SK-MEL-5 (cell line): Measurements from ENCODE around the gene SELENOV. TPM values are rescaled to one million over a fixed set of nuclear protein-coding genes. Genes with fewer than 3 reads are reported as not detected.

ENCODE experiments used
- DNase-seq: peaks from one replicate; pipeline ENCODE4 v3.0.0-alpha.2; 2016; ENCODE audit warnings: low read depth, low spot score
- in situ Hi-C: cut with HindIII; loops from 2 replicates; pipeline ENCODE4 v1.10.0; 2016; ENCODE audit warnings: low sequenced_read_pairs, high pct_unique_total_duplicates, low pct_unique_long_range_greater_than_20kb
- total RNA-seq: library from RNA; depleted of rRNA; stranded (reverse); fragments of >200 nt; shearing (Covaris generic); gene quantifications from 2 replicates; pipeline ENCODE4 v1.2.3, GENCODE V29; 2014

Gene SELENOV
- total RNA-seq, 1 experiment from 2014 or later, result not detected

DNA sequence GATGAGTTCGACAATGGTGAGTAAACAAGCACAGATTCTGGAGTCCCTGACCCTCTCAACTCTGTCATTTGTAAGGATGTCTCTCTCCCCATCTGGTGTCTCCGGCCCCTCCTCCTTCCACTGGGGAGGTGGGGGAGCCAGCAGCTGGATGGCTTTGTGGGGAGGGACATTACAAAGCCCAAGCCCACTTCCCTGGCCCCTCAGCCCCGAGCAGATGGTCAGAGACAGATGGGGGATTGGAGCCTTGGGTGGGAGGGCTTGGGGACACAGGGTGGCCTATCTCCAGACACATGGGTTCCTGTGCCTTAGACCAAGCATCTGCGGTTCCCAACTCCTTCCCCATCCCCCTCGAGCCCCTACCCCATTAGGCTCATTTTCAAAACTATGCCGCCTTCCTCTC, 31.8 kb upstream of the SELENOV start:
- DNase-seq, result no peak
- in situ Hi-C loops, result no loop called here

DNA sequence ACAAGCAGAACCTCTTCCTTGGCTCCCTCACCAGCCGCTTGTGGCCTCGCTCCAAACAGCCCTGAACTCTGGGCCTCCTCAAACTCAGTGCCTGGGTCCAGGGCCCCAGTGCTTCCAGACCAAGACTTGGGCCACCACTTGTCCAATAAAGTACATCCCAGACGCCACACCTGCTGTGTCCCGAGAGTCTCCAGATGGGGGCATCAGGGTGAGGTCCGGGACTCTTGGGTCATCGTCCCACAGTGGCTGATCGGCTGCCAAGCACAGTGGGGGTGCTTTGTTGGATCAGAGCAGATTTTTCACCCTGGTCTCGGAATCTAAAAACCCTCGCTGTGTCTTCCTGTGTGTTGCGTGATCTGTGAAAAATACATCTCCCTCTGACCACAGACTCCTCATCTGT, 25.2 kb upstream of the SELENOV start:
- in situ Hi-C loops, result no loop called here
- DNase-seq, result no peak

DNA sequence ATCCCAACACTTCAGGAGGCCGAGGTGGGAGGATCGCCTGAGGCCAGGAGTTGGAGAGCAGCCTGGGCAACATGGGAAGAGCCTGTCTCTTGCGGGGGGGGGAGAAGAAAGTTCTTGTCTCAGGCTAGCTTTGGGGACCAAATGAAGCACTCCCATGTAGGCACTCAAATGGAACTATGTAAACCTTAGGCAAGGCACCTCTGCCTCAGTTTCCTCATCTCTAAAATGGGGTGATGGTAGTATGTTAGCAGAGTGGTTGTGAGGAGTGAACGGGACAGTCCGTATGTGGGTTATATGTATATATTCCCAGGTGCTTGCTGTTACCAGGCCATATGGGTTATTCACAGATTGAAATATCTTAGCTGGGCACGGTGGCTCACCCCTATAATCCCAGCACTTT, 22.7 kb upstream of the SELENOV start:
- no peak for DNase-seq
- in situ Hi-C loops, result no loop called here

DNA sequence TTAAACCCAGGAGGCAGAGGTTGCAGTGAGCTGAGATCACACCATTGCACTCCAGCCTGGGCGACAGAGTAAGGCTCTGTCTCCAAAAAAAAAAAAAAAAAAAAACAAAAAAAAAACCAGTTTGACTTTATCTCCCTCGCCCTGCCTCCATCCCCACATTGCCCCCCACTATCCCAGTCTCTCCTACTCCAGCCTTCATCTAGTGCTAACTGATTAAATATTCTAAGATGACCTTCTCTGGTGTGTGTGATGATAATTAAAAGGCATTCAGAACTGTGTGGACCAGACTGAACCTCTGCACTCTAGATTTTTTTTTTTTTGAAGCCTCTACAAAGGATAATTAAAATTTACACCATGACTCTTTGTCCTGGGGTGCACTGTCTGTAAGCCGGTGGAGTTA, 22.2 kb upstream of the SELENOV start:
- in situ Hi-C loops, result no loop called here
- no peak for DNase-seq

DNA sequence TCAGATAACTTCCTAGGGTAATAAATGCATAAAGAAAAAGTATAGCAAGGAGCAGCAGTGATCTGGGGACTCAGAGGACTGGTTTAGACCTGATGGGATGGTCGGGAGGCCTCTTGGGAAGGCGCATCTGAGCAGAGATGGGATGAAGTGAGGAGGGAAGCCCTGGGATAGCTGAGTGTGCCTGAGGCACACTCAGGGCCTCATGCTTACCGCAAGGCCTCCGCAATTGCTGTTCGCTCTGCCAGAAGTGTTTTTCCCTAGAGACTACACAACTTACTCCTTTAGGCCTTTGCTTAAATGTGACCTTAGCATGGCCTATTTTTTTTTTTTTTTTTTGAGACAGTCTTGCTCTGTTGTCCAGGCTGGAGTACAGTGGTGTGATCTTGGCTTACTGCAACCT, 20.3 kb upstream of the SELENOV start:
- in situ Hi-C loops, result no loop called here
- peak; percentile 47 for DNase-seq

DNA sequence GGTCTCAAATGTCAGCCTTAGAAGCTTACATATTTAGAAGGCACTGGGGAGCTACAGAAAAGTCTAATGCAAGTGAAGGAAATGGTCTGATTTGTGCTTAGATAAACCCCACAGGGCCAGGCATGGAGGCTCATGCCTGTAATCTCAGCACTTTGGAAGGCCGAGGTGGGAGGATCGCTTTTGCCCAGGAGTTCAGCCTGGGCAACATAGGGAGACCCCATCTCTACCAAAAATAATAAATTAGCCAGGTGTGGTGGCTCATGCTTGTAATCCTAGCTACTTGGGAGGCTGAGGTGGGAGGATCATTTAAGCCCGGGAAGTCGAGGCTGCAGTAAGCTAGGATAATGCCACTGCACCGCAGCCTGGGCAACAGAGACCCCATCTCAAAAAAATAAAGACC, 18.9 kb upstream of the SELENOV start:
- in situ Hi-C loops, result no loop called here
- no peak for DNase-seq

DNA sequence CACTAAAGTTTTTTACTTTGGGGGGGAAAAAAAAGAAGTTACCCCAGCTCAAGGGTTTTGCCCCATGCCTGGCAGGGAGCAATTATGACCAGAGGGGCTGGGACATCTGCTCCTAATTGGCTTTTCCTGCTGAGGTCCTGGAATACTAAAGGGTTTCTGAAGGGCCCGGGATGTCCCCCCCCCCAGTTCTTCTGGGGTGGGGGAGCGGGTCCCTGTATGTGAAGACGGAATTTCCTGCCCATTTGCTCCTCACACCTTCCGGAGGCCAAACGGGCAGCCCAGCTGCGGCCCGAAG, 17.3 kb upstream of the SELENOV start:
- in situ Hi-C loops, result no loop called here
- DNase-seq, result no peak

DNA sequence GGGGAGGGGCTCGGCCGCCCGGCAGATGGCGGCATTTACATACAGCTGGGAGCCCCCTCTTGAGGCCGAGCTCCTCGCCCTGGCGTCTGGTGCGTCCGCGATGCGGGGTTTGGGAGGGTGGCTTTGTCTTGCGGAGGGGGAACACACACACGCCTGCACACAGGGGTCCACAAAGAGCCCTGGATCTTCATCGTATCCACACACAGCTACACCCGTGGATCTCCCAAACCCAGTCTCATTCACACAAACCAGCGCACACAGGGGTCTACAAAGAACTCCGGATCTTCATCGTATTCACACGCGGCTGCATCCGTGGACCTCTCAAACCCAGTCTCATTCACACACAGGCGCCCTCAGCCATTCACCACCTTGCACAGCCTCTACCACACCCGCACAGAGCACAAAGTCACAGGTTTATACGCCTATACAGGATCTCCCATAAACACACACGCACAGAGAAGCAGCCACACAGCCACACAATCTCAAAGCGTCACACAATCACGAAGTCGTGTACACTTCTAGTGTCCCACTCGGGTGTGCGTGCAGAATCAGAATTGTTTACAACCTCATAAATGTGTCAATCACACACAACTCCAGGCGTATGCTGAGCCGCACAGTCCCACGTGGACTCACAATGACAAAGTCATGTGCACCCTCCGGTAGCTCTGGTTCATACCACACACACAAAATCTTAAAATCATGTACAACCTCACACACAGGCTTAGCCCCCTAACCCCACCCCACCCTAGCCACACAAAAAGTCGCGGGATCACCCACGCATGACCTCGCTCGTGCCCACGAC, 16.7 kb upstream of the SELENOV start:
- DNase-seq, result peak; percentile 50
- in situ Hi-C loops, result no loop called here

DNA sequence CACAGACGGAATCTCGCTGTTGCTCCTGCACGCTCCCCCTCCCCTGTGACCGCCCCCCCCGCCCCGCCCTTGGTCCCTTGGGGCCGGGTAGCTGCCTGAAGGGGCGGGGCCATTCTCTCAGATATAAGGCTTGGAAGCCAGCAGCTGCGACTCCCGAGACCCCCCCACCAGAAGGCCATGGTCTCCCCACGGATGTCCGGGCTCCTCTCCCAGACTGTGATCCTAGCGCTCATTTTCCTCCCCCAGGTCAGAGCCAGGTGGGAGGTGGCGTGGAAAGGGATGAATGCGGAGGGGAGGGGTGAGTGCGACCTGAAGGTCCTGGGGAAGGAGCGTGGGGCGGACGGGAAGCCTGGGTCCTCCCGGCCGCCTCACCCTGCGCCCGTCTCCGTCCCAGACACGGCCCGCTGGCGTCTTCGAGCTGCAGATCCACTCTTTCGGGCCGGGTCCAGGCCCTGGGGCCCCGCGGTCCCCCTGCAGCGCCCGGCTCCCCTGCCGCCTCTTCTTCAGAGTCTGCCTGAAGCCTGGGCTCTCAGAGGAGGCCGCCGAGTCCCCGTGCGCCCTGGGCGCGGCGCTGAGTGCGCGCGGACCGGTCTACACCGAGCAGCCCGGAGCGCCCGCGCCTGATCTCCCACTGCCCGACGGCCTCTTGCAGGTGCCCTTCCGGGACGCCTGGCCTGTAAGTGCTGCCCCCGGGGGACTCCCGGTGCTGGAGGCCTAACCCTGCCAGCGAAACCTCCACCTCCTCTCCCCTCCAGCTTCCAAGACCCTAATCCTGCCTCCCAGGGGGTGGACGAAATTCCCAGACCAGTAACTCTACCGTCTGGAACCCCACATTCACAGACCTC, 15.9 kb upstream of the SELENOV start, which contains the start of gene DLL3:
TSS of gene DLL3 (plus strand) at position 150 of the 845 bp plus-strand sequence. CDS start at position 178, 28 bp downstream.
- no peak for DNase-seq
- in situ Hi-C loops, result no loop called here

DNA sequence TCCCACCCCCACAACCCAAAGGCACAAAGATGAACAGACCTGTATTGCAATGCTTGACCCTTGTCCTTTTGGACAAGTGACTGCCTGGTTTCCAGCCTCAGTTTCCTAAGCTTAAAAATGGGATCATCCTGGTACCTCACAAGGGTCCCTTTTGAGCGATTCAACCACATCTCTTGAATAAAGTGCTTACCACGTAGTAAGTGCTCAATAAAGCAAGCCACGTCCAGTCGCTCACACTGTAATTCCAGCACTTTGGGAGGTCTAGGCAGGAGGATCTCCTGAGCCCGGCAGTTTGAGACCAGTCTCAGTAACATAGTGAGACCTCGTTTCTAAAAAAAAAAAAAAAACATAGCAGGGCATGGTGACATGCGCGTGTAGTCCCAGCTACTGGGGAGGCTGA, 15.0 kb upstream of the SELENOV start:
- in situ Hi-C loops, result no loop called here
- no peak for DNase-seq

DNA sequence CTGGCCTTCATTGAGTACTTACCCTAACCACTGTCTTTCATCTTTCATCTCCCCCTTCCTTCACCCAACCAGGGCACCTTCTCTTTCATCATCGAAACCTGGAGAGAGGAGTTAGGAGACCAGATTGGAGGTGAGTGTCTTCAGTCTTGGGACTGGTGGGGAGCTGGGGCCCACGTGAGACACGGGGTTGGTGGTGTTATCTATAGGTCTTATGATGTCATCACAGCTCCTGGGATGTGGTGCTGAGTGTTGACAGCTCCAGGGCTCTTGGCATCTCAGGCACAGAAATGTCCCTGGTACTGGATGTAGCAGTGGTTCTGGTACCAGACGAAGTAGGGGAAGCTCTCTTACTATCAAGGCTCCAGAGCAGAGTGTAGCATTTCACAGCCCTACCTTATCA, 14.4 kb upstream of the SELENOV start:
- in situ Hi-C loops, result no loop called here
- no peak for DNase-seq

DNA sequence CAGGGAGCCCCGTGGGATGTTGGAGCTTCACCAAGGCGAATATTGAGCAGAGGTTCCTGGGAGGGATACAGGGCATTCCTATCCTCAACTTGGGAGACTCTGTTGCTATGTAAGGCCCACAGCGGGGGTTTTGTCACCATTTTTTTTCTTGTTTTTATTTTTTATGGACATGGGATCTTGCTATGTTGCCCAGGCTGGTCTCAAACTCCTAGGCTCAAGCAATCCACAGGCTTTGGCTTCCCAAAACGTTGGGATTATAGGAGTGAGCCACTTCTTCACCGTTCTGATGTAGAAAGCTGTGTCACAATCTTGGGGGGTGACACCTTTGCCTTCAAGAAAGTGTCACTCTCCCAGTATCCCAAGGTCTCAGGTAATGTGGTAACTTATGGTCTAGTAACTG, 13.6 kb upstream of the SELENOV start:
- in situ Hi-C loops, result no loop called here
- DNase-seq, result no peak

DNA sequence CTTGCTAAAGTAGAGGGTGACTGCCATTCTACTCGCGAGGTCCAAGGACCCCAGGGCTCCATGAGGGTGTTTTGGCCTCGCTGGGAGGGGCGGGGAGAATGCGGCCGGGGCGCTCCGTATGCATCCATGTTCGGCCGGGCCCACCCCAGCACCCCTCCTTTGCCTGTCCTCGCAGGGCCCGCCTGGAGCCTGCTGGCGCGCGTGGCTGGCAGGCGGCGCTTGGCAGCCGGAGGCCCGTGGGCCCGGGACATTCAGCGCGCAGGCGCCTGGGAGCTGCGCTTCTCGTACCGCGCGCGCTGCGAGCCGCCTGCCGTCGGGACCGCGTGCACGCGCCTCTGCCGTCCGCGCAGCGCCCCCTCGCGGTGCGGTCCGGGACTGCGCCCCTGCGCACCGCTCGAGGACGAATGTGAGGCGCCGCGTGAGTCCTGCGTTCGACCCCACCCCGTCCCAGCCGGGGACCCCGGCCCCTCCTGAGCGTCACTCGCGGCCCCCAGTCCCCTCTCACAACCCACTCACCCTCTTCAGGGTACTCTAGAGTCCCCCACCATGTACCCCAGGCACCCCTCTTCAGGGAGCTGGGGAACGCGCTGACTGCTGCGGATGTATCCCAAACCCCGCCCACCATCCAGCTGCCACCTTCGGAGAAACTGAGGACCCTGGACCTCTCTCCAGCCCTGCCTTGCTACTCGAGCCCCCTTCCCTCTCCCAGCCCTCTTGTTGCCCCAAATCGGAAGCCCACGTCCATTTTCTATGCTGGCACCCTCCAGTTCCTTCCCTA, 12.1 kb upstream of the SELENOV start:
- DNase-seq, result peak; percentile 74

DNA sequence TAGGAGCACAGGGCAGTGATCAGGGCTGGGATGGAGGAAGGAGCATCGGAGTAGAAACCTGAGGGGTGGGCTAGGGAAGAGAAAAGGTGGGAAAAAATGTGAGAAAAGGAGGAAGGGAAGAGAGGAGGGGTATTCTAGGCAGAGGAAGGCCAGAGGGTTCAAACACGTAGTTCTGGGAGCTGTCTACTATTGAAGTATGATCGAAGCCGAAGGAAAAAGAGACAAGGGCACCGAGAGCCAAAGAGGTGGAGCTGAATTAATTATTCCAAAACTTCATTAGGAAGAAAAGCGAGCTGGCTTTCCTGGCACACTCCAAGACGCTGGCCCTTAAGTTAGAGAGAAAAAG, 8.4 kb upstream of the SELENOV start:
- DNase-seq, result no peak
- in situ Hi-C loops, result no loop called here

More for the DNA sequence above, 12.1 kb upstream of the SELENOV start:
- in situ Hi-C loops, result no loop called here

DNA sequence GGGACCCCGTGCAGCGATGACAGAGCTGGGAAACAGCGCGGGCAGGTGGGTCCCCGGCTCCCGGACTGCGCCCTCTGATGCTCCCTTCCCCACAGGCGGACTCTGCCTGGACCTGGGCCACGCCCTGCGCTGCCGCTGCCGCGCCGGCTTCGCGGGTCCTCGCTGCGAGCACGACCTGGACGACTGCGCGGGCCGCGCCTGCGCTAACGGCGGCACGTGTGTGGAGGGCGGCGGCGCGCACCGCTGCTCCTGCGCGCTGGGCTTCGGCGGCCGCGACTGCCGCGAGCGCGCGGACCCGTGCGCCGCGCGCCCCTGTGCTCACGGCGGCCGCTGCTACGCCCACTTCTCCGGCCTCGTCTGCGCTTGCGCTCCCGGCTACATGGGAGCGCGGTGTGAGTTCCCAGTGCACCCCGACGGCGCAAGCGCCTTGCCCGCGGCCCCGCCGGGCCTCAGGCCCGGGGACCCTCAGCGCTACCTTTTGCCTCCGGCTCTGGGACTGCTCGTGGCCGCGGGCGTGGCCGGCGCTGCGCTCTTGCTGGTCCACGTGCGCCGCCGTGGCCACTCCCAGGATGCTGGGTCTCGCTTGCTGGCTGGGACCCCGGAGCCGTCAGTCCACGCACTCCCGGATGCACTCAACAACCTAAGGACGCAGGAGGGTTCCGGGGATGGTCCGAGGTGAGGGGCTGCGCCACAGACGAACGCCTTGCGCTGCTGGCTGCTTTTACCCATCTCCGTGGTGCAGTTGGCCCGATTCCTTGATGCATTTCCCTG, 7.8 kb upstream of the SELENOV start:
- in situ Hi-C loops, result no loop called here
- peak; percentile 79 for DNase-seq

DNA sequence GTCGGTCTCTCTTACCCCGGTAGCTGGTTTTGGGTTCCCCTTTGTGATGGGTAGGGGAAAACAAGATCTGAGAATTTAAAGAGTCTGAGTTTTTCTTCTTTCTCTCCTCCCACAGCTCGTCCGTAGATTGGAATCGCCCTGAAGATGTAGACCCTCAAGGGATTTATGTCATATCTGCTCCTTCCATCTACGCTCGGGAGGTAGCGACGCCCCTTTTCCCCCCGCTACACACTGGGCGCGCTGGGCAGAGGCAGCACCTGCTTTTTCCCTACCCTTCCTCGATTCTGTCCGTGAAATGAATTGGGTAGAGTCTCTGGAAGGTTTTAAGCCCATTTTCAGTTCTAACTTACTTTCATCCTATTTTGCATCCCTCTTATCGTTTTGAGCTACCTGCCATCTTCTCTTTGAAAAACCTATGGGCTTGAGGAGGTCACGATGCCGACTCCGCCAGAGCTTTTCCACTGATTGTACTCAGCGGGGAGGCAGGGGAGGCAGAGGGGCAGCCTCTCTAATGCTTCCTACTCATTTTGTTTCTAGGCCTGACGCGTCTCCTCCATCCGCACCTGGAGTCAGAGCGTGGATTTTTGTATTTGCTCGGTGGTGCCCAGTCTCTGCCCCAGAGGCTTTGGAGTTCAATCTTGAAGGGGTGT, 7.1 kb upstream of the SELENOV start:
- no peak for DNase-seq
- in situ Hi-C loops, result no loop called here

DNA sequence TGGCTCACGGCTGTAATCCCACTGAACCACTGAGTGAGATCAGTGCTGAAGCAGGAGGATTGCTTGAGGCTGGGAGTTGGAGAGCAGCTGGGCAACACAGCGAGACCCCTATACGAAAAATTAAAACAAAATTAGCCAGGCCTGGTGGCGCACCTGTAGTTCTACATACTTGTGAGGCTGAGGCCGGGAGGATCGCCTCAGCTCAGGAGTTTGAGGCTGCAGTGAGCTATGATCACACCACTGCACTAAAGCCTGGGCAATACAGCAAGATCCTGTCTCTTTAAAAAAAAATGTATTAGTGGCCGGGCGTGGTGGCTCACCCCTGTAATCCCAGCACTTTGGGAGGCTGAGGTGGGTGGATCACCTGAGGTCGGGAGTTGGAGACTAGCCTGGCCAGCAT, 6.3 kb upstream of the SELENOV start:
- in situ Hi-C loops, result no loop called here
- no peak for DNase-seq
